Adipocyte (in vitro differentiated cells): ENCODE results near the gene FAM237A.

Experiments used
- DNase-seq: peaks from one replicate; pipeline ENCODE4 v3.0.0-alpha.2; 2015; ENCODE audit warnings: low read depth
- H3K27me3 ChIP-seq: replicated peaks from 2 replicates; pipeline ENCODE4 v1.7.0; 2013; ENCODE audit warnings: mild to moderate bottlenecking, low read length, moderate library complexity; ENCODE audit not compliant: control insufficient read depth, insufficient read depth
- H3K36me3 ChIP-seq: 2 replicates; pipeline ENCODE4 v1.7.0; 2013; ENCODE audit warnings: low read length, mild to moderate bottlenecking, moderate library complexity; ENCODE audit not compliant: control insufficient read depth, insufficient read depth, severe bottlenecking
- H3K4me1 ChIP-seq: 2 replicates; pipeline ENCODE4 v1.7.0; 2013; ENCODE audit warnings: mild to moderate bottlenecking, low read length, moderate library complexity; ENCODE audit not compliant: control insufficient read depth, insufficient read depth
- H3K4me3 ChIP-seq: 2 replicates; pipeline ENCODE4 v1.7.0; 2013; ENCODE audit warnings: mild to moderate bottlenecking, low read length, moderate library complexity
- H3K9ac ChIP-seq: 2 replicates; pipeline ENCODE4 v1.7.0; 2013; ENCODE audit warnings: mild to moderate bottlenecking, low read length, moderate library complexity
- H3K9me3 ChIP-seq: 2 replicates; pipeline ENCODE4 v1.7.0; 2013; ENCODE audit warnings: mild to moderate bottlenecking, low read length, moderate library complexity; ENCODE audit not compliant: control insufficient read depth

FAM237A gene

DNA sequence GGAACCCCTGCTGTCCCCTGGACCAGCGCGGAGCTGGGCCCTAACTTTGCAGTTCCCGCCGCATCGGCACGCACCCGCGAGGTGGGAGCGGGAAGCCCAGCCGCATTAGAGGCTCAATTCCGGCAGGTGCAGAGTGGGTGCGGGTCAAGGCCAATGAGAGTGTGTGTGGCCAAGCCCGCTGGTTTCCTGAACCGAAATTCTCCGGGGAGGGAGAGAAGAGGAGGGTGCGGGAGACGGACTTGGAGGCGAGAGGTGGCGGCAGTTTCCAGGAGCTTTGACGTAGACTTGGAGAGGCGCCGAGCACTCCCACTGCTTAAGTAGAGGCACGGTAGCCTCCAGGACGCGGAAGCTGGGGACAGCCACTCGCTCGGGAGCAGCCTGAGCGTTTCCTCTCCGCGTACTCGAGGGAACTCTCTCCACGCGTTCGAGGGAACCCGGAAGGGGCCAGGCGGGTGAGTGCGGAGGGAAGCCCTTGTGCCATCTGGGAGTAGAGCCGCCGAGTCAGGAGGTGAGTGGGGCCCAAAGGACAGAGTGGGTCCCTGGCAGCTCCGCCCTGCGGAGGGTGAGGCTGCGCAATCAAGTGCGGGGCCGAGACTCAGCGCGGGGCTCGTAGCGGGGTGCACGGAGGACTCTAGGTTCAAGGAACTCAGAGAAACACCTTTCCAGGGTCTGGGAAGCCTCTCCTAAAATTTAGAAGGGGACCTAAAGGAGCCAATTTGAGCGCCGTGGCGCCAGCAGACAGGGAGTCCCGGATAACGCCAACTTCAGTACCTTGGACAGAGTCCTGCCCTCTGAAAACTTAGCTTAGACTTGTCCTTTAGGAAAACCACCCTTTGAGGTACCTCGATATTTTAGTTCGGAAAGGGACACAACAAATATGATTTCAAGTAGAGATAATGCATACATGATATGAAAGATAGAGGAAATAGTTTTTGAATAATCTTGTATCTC is at the start of gene FAM237A:
Gene FAM237A (plus strand): TSS at position 413 of the 951 bp plus-strand sequence. CDS start 1,750 bp downstream, outside the sequence.
- Histone ChIP-seq H3K4me1 (no peaks in the 10 kb centered on the region), H3K4me3 (peak within 1 kb of the TSS; percentile 30), H3K9ac (no peak within 1 kb of the TSS), H3K27me3 (peaks cover 20% of the 10 kb centered on the region), H3K36me3 (no peaks in the 10 kb centered on the region), H3K9me3 (peaks cover 3% of the 10 kb centered on the region)
- DNase-seq = peak; percentile 82

DNA sequence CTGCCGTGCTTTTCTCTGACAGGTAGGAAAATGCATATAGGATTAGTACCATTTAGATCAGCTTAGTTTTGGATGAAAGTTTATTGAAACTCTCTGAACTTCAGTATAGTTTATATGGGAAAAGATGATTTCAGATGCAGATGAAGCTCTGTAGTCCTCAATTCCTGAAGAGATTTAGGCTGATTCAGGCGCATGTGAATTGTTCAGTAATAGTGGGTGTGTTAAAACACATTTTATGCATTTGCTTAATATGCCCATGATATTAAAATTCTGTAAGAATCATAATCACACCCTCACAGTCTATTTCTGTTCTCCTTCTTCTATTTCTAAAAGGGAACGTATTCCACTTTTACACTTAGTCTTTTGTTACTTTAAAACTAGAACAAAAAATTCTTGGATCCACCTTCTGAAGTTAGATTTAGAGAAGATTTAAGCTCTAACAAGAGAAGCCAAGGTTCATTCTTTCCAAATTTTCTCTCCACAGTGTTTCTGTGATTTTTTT is 44.5 kb upstream of the FAM237A start:
- H3K4me1 ChIP-seq = no peaks in the 10 kb centered on the region
- no peak overlapping the region for H3K4me3 ChIP-seq
- DNase-seq = no peak
- no peak overlapping the region for H3K9ac ChIP-seq
- no peaks in the 10 kb centered on the region for H3K27me3 ChIP-seq
- no peaks in the 10 kb centered on the region for H3K9me3 ChIP-seq
- H3K36me3 ChIP-seq = no peaks in the 10 kb centered on the region

DNA sequence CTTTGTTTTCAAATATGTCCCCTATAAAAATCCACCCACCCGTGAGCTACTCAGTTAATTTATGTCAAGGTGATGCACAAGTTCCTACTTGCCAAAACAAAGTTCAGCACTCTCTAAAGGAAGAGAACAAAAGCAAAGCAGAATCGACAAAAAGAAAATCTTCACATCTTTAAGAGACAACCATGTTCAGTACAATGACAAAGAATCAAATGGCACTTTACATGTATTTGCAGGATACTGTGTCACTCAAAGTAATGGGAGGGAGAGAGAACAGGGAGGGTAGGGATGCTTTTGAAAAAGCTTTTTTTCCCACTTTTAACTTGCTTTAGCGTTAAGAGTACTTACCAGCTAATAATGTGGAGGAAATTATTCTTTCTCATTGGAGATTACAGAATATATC is 39.0 kb upstream of the FAM237A start:
- Histone ChIP-seq H3K9ac (no peak overlapping the region), H3K4me1 (no peaks in the 10 kb centered on the region), H3K36me3 (no peaks in the 10 kb centered on the region), H3K27me3 (no peaks in the 10 kb centered on the region), H3K4me3 (no peak overlapping the region), H3K9me3 (no peaks in the 10 kb centered on the region)
- no peak for DNase-seq

DNA sequence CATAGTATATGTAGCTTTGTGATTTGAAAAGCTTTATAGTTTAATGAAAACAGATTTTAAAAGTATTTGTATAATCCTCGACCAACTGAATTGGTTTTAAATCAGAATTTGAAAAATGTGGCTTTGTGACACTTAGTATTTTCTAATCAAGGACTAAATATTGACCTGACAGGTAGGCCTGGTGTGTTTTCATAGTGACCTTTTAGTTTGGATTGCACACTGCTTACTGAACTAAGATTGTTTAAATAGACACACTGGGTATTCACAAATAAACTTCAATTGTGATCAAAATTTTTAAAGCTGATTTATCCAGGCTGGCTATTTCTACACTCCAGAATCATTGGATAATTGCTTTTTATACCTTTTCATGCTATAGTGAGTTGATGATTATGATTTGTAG is 31.8 kb upstream of the FAM237A start:
- no peak overlapping the region for H3K9ac ChIP-seq
- H3K36me3 ChIP-seq = no peaks in the 10 kb centered on the region
- DNase-seq = no peak
- H3K27me3 ChIP-seq = no peaks in the 10 kb centered on the region
- no peaks in the 10 kb centered on the region for H3K4me1 ChIP-seq
- H3K4me3 ChIP-seq = no peak overlapping the region
- H3K9me3 ChIP-seq = no peaks in the 10 kb centered on the region

DNA sequence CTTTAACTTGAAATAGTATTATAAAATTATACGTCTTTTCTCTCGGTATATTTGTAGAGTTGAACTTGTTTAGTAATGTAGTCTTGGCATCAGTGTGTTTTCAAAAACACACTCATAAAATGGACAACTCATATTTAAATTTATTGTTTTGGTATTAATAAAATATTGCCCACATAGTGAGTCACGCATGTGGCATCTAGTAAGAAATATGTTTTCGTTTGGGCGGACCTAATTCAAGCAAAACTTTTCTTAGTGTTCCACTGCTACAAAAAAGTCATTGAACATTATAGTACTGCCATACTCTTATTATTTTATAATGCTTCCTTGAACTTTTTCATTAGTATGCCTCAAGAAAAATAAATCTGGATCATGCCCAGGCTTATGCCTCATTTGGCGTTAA is 31.1 kb upstream of the FAM237A start:
- Histone ChIP-seq H3K9me3 (no peaks in the 10 kb centered on the region), H3K4me1 (no peaks in the 10 kb centered on the region), H3K27me3 (no peaks in the 10 kb centered on the region), H3K4me3 (no peak overlapping the region), H3K36me3 (no peaks in the 10 kb centered on the region), H3K9ac (no peak overlapping the region)
- no peak for DNase-seq

DNA sequence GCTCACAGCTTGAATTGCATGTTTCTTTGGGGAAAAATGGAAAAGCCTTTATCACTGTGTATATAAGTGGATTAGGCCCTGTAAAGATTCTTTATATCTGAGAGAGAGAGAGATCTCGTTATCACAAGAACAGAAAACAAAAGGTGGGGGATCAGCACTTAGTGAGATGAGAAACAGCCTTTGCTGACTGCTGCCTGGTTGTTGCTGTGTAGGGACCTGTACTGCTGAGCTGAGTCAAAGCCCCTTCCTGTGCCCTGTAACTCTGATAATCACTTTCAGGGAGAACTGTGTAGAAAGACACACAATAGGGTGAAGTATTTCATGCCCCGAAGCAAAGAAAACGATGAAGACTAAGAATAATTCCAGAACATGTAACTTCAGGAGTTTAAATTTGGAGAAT is 30.6 kb upstream of the FAM237A start:
- H3K36me3 ChIP-seq = no peaks in the 10 kb centered on the region
- no peaks in the 10 kb centered on the region for H3K9me3 ChIP-seq
- H3K4me3 ChIP-seq = no peak overlapping the region
- DNase-seq = no peak
- H3K4me1 ChIP-seq = no peaks in the 10 kb centered on the region
- no peaks in the 10 kb centered on the region for H3K27me3 ChIP-seq
- H3K9ac ChIP-seq = no peak overlapping the region

DNA sequence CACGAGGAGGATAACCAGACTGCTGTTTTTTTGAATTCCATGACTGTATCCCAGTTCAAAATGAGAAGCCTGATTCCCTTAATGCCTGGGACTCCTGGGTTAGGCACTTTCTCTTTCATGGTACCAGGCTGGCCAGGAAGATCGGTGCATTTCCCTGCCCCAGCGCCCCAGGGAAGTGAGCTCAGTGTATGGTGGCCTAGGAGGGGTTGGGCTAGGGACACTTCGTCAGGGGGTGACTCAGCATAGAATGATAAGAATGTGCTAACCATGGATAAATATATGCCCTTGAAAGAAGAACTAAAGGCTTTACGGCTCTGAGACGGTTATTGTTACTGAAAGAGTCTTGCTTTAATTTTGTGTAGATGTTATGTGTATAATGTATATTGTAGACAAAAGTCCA is 27.5 kb upstream of the FAM237A start:
- H3K9ac ChIP-seq = no peak overlapping the region
- H3K36me3 ChIP-seq = no peaks in the 10 kb centered on the region
- H3K27me3 ChIP-seq = no peaks in the 10 kb centered on the region
- no peaks in the 10 kb centered on the region for H3K9me3 ChIP-seq
- DNase-seq = no peak
- no peaks in the 10 kb centered on the region for H3K4me1 ChIP-seq
- no peak overlapping the region for H3K4me3 ChIP-seq

DNA sequence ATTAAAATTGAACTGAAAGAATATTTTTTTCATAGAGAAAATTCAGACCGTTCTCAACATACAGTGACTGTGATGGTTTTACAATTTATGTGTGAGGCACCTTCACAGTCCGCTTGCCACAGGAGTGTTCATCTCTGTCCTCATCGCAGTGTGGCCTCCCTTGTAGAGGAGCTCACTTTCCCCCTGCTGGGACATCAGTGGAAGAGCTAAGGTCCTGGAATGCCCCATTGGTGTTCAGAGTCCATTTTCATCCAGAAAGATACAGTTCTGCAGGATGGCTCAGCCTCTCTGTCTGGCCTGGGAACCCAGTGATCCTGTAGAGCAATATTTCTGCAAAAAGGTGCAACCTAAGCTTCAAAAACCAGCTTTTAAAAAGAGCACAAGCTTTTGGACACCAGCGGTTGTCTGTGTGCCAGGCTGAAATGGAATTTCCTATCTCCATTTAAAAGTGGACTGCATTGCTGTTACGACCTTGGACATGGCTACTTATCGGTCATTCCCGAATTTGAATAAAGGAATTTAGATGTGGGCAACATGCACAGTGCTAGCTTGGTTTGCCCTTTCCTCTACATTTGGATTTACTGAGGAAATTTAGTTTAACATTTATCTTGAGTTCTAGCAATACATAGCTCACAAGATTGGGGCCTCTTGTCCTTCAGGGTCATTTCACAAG is 26.7 kb upstream of the FAM237A start:
- Histone ChIP-seq H3K36me3 (no peaks in the 10 kb centered on the region), H3K9ac (no peak overlapping the region), H3K4me3 (no peak overlapping the region), H3K27me3 (no peaks in the 10 kb centered on the region), H3K4me1 (no peaks in the 10 kb centered on the region), H3K9me3 (no peaks in the 10 kb centered on the region)
- DNase-seq = no peak

DNA sequence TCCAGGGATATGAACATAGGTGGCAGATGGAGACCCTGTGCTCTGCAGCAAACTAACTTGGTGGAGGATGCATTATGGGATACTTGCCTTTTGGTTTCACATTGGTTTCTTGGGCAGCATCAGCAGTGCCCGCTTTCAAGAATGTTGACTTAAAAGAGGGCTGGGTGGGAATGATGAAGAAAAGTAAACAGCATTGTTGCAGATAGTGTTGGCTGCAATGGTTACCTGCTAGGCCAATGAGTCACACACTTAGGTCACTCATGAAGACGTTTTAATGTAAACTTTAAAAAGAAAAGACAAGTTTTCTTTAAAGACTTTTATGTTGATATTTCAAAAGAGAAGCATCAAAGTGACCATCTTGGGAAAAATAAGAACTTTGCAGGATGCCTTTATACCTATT is 26.1 kb upstream of the FAM237A start:
- no peak overlapping the region for H3K4me3 ChIP-seq
- H3K9me3 ChIP-seq = no peaks in the 10 kb centered on the region
- no peak overlapping the region for H3K9ac ChIP-seq
- H3K4me1 ChIP-seq = no peaks in the 10 kb centered on the region
- H3K27me3 ChIP-seq = no peaks in the 10 kb centered on the region
- H3K36me3 ChIP-seq = no peaks in the 10 kb centered on the region
- no peak for DNase-seq

DNA sequence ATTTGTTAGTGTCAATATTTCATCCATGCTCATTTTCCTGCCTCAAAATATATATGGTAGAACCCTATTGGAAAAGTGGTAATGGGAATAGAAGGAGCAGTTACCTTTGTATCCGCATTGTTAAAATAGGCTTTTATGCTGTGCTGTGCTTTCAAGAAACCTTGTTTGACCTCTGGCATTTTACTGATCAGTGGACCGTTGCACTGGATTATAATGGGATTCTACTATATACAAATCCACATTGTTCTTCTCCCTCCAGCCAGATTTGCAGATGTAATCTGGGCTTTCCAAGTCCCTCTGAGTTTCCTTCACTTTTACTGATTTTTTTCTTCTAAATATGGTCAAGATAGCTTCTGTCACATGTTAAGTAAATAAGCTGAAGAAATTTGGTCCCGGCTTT is 23.3 kb upstream of the FAM237A start:
- H3K27me3 ChIP-seq = no peaks in the 10 kb centered on the region
- no peak for DNase-seq

DNA sequence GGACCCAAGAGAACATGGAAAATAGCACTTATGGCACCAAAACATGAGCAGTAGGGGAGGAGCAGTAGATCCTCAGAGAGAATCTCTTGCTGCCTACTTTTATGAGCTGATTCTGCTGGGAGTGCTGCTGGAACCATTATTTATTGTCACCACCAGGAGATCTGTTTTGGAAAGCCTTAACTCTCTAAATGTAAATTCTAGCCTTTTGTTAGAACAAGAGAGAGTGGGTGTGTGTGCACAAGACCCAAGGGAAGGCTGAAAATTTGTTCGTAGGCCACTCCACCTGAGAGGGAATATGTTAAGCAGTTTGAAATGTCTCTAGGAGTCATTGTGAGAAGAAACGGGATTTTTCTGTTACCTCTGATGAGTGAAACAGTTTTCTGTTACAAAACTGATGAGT is 16.2 kb upstream of the FAM237A start:
- DNase-seq = no peak
- Histone ChIP-seq H3K9me3 (no peaks in the 10 kb centered on the region), H3K27me3 (no peaks in the 10 kb centered on the region), H3K4me3 (no peak overlapping the region), H3K36me3 (no peaks in the 10 kb centered on the region), H3K9ac (no peak overlapping the region), H3K4me1 (no peaks in the 10 kb centered on the region)

More for the DNA sequence above, 23.3 kb upstream of the FAM237A start:
- Histone ChIP-seq H3K36me3 (no peaks in the 10 kb centered on the region), H3K9ac (no peak overlapping the region), H3K9me3 (no peaks in the 10 kb centered on the region), H3K4me1 (no peaks in the 10 kb centered on the region), H3K4me3 (no peak overlapping the region)
